Muscle of back (tissue), 11 donors: ENCODE measurements around the gene USP16. TPM values are rescaled to one million over a fixed set of nuclear protein-coding genes. Genes with fewer than 3 reads are reported as not detected.

Experiments used
- DNase-seq, 3 donors: peaks; one replicate each; pipeline versions ENCODE4 v3.0.0 to v3.0.0-alpha.2; 2013
- polyA plus RNA-seq, 10 donors: library from polyadenylated mRNA; unstranded; fragments of 120-200 nt; gene quantifications; one replicate each; pipeline ENCODE4 v1.2.1, GENCODE V29; 2013; ENCODE audit not compliant: insufficient read length in 10 of 10

USP16 gene
- polyA plus RNA-seq, 10 donors = 34.9 to 54.8 (median 46.3) TPM

DNA sequence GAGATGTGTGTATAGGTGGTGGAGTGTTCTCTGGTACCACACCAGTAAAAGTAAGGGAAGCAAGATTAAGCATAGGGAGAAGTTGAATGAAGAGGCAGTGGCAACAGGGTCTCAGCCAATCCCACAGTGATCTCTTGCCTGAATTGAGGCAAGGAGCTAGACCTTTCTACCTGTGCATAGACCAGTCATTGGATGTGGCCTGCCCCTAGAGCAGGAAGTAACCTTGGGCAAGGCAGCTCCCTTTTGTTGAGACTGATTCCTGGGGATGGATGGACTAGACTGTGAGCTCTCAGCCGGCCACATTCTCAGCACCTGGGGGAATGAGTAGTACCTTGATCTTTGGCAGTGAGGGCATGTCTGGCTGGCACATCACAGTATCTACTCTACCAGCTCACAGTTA lies 6.4 kb downstream of the USP16 start:
- no peak for DNase-seq

- no peak for DNase-seq
Observed at GRCh38 chr21:29033301-29033700, 8.8 kb downstream of the USP16 start.

DNA sequence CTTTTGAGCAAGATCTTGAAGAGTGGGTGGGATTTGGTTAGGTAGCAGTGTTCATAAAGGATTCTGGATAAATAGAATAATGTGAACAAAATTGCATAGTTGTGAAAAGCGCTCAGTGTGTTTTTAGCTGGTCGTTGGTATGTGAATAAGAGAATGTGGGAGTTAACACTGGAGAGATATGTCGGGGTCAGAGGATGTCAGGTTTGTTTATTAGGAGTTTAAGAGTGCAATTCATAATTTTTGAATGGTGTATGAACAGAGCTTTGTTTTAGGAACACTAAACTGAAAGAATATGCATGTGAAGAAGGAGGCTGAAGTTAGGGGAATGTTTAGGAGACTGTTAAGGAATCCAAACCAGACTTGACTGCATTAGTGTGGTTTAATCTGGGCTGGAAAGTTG lies 9.4 kb downstream of the USP16 start:
- no peak for DNase-seq

GRCh38 chr21:29034678-29035077 lies 10.2 kb downstream of the USP16 start:
- no peak for DNase-seq

- DNase-seq = no peak
Observed at GRCh38 chr21:29052224-29052623, 27.8 kb downstream of the USP16 start.

- no peak for DNase-seq
Observed at GRCh38 chr21:29053011-29053553, 28.6 kb downstream of the USP16 start.

DNA sequence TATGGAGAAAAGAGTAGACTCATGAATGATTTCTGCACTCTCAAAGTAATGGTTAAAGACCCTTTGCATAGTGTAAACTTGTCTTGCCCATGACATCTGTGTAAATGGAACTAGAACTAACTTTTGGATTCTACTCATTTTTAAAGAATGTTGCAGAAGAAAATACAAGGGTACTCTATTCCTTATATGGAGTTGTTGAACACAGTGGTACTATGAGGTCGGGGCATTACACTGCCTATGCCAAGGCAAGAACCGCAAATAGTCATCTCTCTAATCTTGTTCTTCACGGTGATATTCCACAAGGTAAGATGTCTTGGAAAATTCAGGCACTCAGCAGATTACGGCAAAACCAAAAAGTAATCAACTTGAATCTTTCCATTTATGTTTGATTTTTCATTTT lies 29.2 kb downstream of the USP16 start:
- DNase-seq = no peak

- DNase-seq = no peak
Observed at GRCh38 chr21:29055080-29055479, 30.6 kb downstream of the USP16 start.

- DNase-seq = peak in 1 of 3 donors; percentile 4
Observed at GRCh38 chr21:29056005-29056404, 31.5 kb downstream of the USP16 start.

DNA sequence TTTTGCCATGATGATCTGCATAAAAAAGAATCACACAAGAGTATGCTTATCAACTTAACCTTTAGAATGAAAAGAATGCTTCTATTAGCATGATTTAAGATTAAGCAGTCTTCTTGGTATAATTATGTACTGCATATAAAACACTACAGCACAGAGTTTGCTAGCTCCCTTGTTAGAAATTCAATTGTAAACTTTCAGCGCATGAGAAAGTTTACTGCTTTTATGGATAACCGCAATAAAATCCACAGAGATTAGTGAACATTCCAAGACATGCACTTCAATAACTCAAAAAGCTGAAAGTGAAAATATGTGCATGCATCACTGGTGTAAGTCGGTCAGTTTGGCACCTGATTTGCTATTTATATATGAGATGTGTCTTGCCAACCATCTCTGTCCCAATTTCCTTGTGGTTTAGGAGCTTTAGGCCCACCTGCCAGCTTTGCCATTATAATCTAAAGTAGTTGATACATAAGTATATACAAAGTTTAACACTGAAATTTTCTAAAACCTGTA lies 32.1 kb downstream of the USP16 start:
- no peak for DNase-seq

- DNase-seq = no peak
Observed at GRCh38 chr21:29064850-29065481, 40.5 kb downstream of the USP16 start.

GRCh38 chr21:29072873-29073221 lies 48.4 kb downstream of the USP16 start:
- DNase-seq = peak in 1 of 3 donors; percentile 21

DNA sequence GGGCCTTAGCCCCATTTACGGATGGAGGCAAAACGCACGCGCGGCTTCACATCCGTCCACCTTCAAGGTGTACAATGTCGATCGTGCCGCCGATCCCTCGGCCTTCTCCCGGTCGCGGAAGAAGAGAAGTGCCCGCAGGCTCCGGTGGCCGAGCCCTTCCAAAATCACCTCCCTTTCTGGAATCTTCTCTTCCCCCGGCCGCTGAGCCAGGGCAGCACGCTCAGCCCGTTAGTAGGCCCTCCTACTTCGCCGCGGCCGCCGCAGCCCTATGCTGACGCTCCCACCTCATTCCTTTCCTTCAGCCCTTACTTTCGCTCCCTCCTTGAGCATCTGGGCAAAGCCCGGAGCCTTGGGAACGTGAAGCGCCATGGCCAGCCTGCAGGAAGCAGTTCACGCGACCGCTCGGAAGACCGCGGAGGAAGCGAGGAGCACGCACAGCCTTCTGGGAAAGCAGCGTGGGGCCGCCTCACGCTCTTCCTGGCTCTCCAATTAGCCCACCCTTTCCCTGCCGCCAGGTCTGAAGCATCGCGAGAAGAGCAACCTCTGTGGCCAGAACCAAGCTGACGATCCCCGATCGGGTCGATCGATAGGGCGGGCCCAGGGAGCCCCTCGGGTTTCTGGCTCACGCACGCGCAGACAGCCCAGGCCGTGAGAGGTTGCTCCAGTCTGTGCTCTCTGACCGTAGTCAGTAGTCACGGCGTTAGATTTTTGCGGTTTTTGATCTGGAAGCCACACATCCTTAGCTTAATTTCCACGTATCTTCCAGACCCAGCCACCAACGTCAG lies 48.9 kb downstream of the USP16 start, which contains the start of gene CCT8:
Gene CCT8 (minus strand): TSS at position 427 of the 785 bp plus-strand sequence. CDS start 58 bp downstream, at position 369.
- peak; percentile 100 for DNase-seq

DNA sequence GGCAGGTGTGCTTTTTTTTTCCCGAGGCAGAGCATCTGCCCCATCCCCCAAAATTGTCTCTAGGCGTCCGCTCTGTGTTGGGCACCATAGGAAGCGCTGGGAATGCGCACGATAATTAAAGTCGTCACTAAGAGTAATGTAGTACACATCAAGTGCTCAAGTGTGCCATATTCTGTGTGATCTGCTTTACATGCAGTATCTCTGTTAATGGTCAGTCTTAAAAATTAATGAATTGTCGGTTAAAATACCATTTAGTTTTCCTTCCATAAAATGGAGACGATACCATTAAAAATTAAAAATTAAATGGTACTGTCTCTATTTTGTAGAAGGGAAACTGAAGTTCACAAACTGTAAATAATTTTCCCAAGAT lies 49.5 kb downstream of the USP16 start:
- no peak for DNase-seq

DNA sequence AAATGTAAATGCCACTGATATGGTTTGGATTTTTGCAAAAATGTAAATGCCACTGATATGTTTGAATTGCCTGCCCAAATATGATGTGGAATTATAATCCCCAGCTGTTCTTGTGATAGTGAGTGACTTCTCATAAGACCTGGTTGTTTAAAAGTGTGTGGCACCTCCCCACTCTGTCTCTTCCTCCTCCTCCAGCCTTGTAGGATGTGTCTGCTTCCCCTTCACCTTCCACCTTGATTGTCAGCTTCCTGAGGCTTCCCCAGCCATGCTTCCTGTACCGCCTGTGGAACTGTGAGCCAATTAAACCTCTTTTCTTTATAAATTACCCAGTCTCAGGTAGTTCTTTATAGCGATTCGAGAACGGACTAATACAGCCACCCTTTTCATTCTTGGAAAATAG lies 50.3 kb downstream of the USP16 start:
- no peak for DNase-seq

DNA sequence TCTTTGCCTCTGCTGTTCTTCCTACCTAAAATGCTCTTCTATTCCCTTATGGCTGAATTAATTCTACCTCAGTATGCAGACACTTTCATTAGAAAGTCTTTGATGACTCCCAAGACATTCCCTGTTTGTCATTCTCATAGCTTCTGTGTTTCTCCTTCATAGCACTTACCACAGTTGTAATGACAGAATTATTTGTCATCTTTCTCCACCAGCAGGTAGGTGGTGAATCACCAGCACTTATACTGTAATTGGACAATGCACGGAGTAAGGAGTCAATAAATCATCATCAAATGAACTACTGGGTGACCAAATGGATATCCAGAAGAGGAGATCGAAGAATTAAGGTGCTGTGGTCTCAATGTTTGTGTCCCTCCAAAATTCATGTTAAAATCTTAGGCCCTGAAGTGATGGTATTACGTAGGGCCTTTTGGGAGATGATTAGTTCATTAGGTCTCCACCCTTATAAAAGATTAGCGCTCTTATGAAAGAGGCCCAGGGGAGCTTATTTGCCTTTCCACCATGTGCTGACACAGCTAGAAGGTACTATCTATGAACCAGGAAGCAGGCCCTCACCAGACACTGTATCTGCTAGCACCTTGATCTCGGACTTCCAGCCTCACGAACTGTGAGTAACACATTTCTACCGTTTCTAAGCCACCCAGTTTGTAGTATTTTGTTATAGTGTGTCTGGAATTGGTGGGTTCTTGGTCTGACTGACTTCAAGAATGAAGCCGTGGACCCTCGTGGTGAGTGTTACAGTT lies 51.4 kb downstream of the USP16 start:
- no peak for DNase-seq

DNA sequence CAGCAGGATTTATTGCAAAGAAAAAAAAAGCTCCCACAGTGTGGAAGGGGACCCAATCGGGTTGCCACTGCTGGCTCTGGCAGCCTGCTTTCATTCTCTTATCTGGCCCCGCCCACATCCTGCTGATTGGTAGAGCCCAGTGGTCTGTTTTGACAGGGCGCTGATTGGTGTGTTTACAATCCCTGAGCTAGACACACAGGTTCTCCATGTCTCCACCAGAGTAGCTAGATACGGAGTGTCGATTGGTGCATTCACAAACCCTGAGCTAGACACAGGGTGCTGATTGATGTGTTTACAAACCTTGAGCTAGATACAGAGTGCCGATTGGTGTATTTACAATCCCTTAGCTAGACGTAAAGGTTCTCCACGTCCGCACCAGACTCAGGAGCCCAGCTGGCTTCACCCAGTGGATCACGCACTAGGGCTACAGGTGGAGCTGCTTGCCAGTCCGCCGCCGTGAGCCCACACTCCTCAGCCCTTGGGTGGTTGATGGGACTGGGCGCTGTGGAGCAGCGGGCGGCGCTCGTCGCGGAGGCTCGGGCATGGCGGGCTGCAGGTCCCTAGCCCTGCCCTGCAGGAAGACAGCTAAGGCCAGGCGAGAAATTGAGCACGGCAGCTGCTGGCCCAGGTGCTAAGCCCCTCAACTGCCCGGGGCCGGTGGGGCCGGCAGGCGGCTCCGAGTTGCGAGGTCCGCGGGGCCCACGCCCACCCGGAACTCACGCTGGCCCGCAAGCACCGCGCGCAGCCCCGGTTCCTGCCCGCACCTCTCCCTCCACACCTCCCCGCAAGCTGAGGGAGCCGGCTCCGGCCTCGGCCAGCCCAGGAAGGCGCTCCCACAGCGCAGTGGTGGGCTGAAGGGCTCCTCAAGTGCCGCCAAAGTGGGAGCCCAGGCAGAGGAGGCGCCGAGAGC lies 52.5 kb downstream of the USP16 start:
- DNase-seq = peak in 2 of 3 donors; percentile 20 to 70

- peak; percentile 28 to 59 (median 36) for DNase-seq
Observed at GRCh38 chr21:29077651-29078090, 53.2 kb downstream of the USP16 start.

- DNase-seq = peak in 1 of 3 donors; percentile 34
Observed at GRCh38 chr21:29078869-29079767, 54.6 kb downstream of the USP16 start.

DNA sequence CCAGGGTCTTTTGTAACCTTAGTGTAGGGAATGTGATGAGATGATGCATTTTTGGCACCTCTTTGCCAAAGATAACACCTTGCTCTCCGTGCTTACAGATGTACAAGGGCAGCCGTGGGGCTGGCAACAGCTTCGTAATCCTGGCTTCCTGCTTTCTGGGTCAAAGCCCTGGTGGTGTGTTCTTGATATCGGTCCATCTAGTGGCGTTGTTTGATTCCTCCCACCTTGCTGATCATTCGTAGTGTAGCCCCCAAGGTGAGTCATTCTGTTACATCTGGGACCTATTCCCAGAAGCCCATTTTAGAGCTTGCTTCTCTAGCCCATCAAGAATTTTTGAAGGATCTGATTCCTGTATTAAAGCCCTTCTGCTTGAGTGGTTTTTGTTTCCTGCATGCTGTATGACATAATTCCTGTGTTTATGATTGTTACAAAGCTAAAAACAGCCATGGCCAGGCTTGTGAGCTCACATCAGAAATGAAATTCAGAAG lies 56.0 kb downstream of the USP16 start:
- DNase-seq = no peak
